ENCODE results near the gene OR4D10.
"Not testable (repeated sequence)": the region's sequence is repeated elsewhere in the genome, so short reads cannot be mapped to it uniquely, and the experiment has no call there.

The OR4D10 gene

GRCh38 chr11:59480359-59480758, 7.2 kb downstream of the OR4D10 start:
- no peaks in the 10 kb centered on the region for H3K9me3 Mint-ChIP-seq
- peaks cover 13% of the 10 kb centered on the region for H3K27me3 Mint-ChIP-seq
- H3K27ac Mint-ChIP-seq: no peak overlapping the region
- CTCF ChIA-PET: no interaction called here
- no peak overlapping the region for H3K4me3 Mint-ChIP-seq
- no peaks in the 10 kb centered on the region for H3K36me3 Mint-ChIP-seq
- H3K4me1 Mint-ChIP-seq: no peaks in the 10 kb centered on the region
- DNase-seq: no peak

- no peaks in the 10 kb centered on the region for H3K9me3 Mint-ChIP-seq
- CTCF ChIA-PET: no interaction called here
- H3K27me3 Mint-ChIP-seq: peaks cover 6% of the 10 kb centered on the region
- no peak overlapping the region for H3K4me3 Mint-ChIP-seq
- no peaks in the 10 kb centered on the region for H3K4me1 Mint-ChIP-seq
- DNase-seq: no peak
- H3K27ac Mint-ChIP-seq: no peak overlapping the region
- no peaks in the 10 kb centered on the region for H3K36me3 Mint-ChIP-seq
These were observed 28.8 kb downstream of the OR4D10 start for GRCh38 chr11:59501931-59502330.

GRCh38 chr11:59503276-59503675, 30.2 kb downstream of the OR4D10 start, which contains the start of gene OR4D11:
TSS of gene OR4D11 (plus strand) at chr11:59503576. CDS start at chr11:59503576, 0 bp downstream.
- H3K27ac Mint-ChIP-seq: no peak within 1 kb of the TSS

GRCh38 chr11:59510941-59511589, 38.0 kb downstream of the OR4D10 start, which contains the start of gene OR4D9:
TSS of gene OR4D9 (plus strand) at chr11:59511539. CDS start at chr11:59514913, 3,374 bp downstream.
- Mint-ChIP-seq H3K27ac (peak within 1 kb of the TSS; percentile 77), H3K4me3 (peak within 1 kb of the TSS; percentile 29), H3K4me1 (peaks cover 29% of the 10 kb centered on the region), H3K27me3 (peaks cover 10% of the 10 kb centered on the region), H3K36me3 (no peaks in the 10 kb centered on the region), H3K9me3 (no peaks in the 10 kb centered on the region)
- CTCF ChIA-PET: interaction anchor here (1.6 kb wide), 1 partner anchor 26 kb away, joined by 5 read pairs; no protein-coding TSS in a partner anchor
- DNase-seq: peak; percentile 26

More at GRCh38 chr11:59503276-59503675, 30.2 kb downstream of the OR4D10 start, which contains the start of gene OR4D11:
- CTCF ChIA-PET: interaction anchor here (0.7 kb wide), 1 partner anchor 26 kb away, joined by 4 read pairs; no protein-coding TSS in a partner anchor
- Mint-ChIP-seq H3K36me3 (no peaks in the 10 kb centered on the region), H3K27me3 (peaks cover 6% of the 10 kb centered on the region), H3K9me3 (no peaks in the 10 kb centered on the region), H3K4me1 (no peaks in the 10 kb centered on the region), H3K4me3 (no peak within 1 kb of the TSS)
- no peak for DNase-seq

- CTCF ChIA-PET: interaction anchor here (0.6 kb wide), 1 partner anchor 23 kb away, joined by 4 read pairs; no protein-coding TSS in a partner anchor
- no peak for DNase-seq
- Mint-ChIP-seq H3K36me3 (no peaks in the 10 kb centered on the region), H3K4me1 (peaks cover 29% of the 10 kb centered on the region), H3K27ac (no peak overlapping the region), H3K27me3 (peaks cover 10% of the 10 kb centered on the region), H3K4me3 (no peak overlapping the region), H3K9me3 (no peaks in the 10 kb centered on the region)
These were observed 38.6 kb downstream of the OR4D10 start for GRCh38 chr11:59511675-59512074.

- H3K4me1 Mint-ChIP-seq, H3K4me3 Mint-ChIP-seq, H3K9me3 Mint-ChIP-seq, DNase-seq, H3K36me3 Mint-ChIP-seq, CTCF ChIA-PET, H3K27ac Mint-ChIP-seq: not testable (repeated sequence)
- peaks cover 23% of the 10 kb centered on the region for H3K27me3 Mint-ChIP-seq
These were observed 47.0 kb downstream of the OR4D10 start for GRCh38 chr11:59520139-59520538.

- Mint-ChIP-seq H3K9me3 (no peaks in the 10 kb centered on the region), H3K4me3 (no peak overlapping the region), H3K27ac (no peak overlapping the region), H3K4me1 (no peaks in the 10 kb centered on the region), H3K27me3 (peaks cover 18% of the 10 kb centered on the region), H3K36me3 (no peaks in the 10 kb centered on the region)
- DNase-seq: no peak
- CTCF ChIA-PET: interaction anchor here (1.0 kb wide), 1 partner anchor 16 kb away, joined by 3 read pairs; no protein-coding TSS in a partner anchor
These were observed 47.6 kb downstream of the OR4D10 start for GRCh38 chr11:59520741-59521140.

GRCh38 chr11:59523541-59523940, 50.4 kb downstream of the OR4D10 start:
- H3K27ac Mint-ChIP-seq: no peak overlapping the region
- no peak for DNase-seq
- no peaks in the 10 kb centered on the region for H3K36me3 Mint-ChIP-seq
- CTCF ChIA-PET: no interaction called here
- no peaks in the 10 kb centered on the region for H3K9me3 Mint-ChIP-seq
- no peak overlapping the region for H3K4me3 Mint-ChIP-seq
- H3K4me1 Mint-ChIP-seq: no peaks in the 10 kb centered on the region
- H3K27me3 Mint-ChIP-seq: peaks cover 18% of the 10 kb centered on the region

- Mint-ChIP-seq H3K27ac (no peak overlapping the region), H3K4me1 (no peaks in the 10 kb centered on the region), H3K36me3 (no peaks in the 10 kb centered on the region), H3K9me3 (no peaks in the 10 kb centered on the region), H3K4me3 (no peak overlapping the region), H3K27me3 (peaks cover 8% of the 10 kb centered on the region)
- CTCF ChIA-PET: interaction anchor here (1.1 kb wide), 1 partner anchor 8 kb away, joined by 3 read pairs; no protein-coding TSS in a partner anchor
- DNase-seq: no peak
These were observed 55.6 kb downstream of the OR4D10 start for GRCh38 chr11:59528711-59529110.

All from activated naive CD4-positive, alpha-beta T cell treated with anti-CD3 and anti-CD28 coated beads, Interleukin-2, amount 10 ng/mL, durations not matched to agents 7 days and 5 days (primary cell).